ENCODE data around the gene PTPN7. TPM values are rescaled to one million over a fixed set of nuclear protein-coding genes. Genes with fewer than 3 reads are reported as not detected.
"Not testable (repeated sequence)": the region's sequence is repeated elsewhere in the genome, so short reads cannot be mapped to it uniquely, and the experiment has no call there.

Gene PTPN7
- total RNA-seq, 2 donors from 2014 or later: 2.0 to 2.9 TPM

DNA sequence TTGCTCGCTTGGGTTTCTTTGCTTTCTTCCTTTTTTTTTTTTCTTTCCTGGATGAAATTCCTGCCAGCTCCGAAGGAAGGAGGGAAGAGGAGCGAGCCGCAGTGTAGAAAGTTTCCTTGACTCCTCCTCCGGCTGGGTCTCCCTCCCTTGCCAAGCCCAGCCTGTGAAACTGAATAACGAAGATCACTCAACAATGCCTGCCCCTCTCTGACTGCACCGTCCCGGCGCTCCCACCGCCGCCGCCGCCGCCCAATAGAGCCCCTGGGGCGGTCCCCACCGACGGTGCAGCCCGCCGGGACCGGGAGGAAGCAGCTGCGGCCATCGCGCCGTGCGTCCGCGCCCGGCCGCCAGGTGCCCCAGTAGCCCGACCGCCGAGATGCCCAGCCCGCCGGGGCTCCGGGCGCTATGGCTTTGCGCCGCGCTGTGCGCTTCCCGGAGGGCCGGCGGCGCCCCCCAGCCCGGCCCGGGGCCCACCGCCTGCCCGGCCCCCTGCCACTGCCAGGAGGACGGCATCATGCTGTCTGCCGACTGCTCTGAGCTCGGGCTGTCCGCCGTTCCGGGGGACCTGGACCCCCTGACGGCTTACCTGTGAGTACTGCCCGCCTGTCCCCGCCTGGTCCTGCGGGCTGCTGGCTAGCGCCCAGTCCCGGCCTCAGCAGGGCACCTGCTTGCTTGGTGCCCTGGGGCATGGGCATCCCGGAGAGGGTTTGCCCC is 33.4 kb upstream of the PTPN7 start, which contains the start of gene LGR6:
Gene LGR6 (plus strand): TSS at position 186 of the 714 bp plus-strand sequence. CDS start 191 bp downstream, at position 377.
- H3K9ac ChIP-seq (ENCODE audit: low read depth in 2 of 2, low read length in 2 of 2): peak within 1 kb of the TSS in 1 of 2 donors; percentile 34
- H3K4me3 ChIP-seq: peak within 1 kb of the TSS; percentile 6
- TF ChIP-seq, protein P1, sequence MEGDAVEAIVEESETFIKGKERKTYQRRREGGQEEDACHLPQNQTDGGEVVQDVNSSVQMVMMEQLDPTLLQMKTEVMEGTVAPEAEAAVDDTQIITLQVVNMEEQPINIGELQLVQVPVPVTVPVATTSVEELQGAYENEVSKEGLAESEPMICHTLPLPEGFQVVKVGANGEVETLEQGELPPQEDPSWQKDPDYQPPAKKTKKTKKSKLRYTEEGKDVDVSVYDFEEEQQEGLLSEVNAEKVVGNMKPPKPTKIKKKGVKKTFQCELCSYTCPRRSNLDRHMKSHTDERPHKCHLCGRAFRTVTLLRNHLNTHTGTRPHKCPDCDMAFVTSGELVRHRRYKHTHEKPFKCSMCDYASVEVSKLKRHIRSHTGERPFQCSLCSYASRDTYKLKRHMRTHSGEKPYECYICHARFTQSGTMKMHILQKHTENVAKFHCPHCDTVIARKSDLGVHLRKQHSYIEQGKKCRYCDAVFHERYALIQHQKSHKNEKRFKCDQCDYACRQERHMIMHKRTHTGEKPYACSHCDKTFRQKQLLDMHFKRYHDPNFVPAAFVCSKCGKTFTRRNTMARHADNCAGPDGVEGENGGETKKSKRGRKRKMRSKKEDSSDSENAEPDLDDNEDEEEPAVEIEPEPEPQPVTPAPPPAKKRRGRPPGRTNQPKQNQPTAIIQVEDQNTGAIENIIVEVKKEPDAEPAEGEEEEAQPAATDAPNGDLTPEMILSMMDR (IDR thresholded peaks at IDR 0.05): no peak
- no peaks in the 10 kb centered on the region for H3K4me1 ChIP-seq
- intact Hi-C loops (cut with DNase I): no loop called here
- peaks cover 15% of the 10 kb centered on the region for H3K27me3 ChIP-seq
- DNase-seq: no peak
- no peak within 1 kb of the TSS for H3K27ac ChIP-seq
- H3K9me3 ChIP-seq: no peaks in the 10 kb centered on the region
- H3K36me3 ChIP-seq: no peaks in the 10 kb centered on the region

DNA sequence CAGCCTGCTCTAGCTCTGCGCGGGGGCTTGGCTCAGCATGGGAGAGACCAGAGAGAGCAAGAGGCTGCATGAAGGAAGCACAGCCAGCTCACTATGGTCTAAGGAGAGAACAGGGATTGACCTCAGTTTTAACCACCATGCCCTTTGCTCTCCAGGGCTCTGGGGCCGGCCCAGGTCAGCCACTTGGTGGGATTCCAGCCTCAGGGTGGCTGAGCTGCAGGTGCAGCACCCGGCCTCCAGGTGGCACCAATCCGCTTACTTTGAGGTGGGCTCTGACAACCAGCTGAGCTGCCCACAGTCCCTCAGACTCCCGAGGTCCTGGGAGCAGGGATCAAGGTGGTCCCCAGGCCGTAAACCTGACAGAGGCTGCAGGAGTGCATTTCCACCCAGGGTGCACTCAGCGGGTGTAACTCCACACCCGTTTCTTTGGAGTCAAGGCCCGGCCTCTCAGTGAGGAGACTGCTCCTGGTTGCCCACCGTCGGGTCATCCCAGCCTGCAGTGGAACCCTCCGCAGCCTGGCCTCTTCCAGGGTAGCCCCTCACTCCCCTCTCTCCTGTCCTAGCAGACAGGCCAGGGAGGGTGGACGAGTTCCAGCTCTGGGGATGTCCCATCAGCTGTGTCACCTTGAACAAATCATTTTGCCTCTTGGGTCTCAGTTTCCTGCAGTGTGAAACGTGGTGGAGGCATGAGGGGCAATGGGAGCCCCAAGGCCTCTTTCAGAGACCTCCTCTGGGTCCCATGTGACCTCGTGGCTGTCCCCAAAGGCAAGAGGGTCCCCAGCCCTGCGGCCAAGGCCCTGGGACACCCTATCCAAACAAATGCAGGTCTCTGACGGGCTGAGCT is 32.6 kb upstream of the PTPN7 start:
- TF ChIP-seq, protein P1 (IDR thresholded peaks at IDR 0.05): peak; percentile 85
- peak; percentile 56 for DNase-seq
- peaks cover 15% of the 10 kb centered on the region for H3K27me3 ChIP-seq
- H3K4me1 ChIP-seq: no peaks in the 10 kb centered on the region
- H3K9me3 ChIP-seq: no peaks in the 10 kb centered on the region
- no peaks in the 10 kb centered on the region for H3K36me3 ChIP-seq
- H3K27ac ChIP-seq: no peak overlapping the region
- H3K9ac ChIP-seq (ENCODE audit: low read depth in 2 of 2, low read length in 2 of 2): peak overlapping the region in 1 of 2 donors; percentile 34
- intact Hi-C loops (cut with DNase I): no loop called here
- no peak overlapping the region for H3K4me3 ChIP-seq

DNA sequence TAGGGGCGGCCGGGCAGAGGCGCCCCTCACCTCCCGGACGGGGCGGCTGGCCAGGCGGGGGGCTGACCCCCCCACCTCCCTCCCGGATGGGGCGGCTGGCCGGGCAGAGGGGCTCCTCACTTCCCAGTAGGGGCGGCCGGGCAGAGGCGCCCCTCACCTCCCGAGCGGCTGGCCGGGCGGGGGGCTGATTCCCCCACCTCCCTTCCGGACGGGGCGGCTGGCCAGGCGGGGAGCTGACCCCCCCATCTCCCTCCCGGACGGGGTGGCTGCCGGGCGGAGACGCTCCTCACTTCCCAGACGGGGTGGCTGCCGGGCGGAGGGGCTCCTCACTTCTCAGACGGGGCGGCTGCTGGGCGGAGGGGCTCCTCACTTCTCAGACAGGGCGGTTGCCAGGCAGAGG is 31.0 kb upstream of the PTPN7 start:
- H3K4me3 ChIP-seq; H3K36me3 ChIP-seq; H3K9ac ChIP-seq (ENCODE audit: low read depth in 2 of 2, low read length in 2 of 2); intact Hi-C loops (cut with DNase I); H3K4me1 ChIP-seq; H3K9me3 ChIP-seq; H3K27ac ChIP-seq; DNase-seq: not testable (repeated sequence)
- peaks cover 15% of the 10 kb centered on the region for H3K27me3 ChIP-seq

DNA sequence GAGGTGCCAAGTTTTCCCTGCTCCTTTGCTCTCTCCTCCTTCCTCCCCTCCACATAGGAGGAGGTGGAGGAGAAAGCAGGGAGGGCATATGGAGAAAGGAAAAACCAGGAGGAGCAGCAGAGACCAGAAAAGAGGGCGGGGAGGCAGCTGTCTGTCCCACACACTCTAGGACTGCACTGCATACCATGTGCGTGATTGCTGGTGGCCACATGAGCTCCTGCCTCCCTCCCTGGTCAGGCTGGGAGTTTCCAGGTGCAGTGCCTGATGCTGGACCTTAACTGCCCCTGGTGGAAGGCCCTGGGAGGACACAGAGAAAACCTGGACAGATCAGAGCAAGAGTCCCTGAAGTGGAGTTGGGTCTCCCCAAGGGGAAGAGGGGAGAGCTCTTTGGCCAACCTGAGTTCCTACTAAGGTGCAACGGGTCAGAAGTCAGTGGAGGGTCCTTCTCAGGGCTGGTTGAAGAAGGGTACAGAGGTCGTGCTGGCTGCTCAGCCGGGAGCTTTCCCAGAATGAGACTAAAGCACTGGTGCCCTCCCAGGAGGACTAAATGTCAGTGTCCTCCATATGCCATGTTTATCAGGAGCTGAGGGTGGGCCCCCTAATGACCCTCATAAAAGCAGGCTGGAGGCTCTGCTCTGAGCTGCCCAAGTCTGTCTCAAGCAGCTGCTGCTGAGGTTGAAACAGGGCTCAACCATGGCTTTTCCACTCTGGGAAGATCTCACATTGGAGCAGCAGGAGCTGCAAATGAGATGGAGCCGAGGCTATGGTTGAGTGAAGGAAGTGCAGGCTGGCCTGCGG is 29.7 kb upstream of the PTPN7 start:
- Histone ChIP-seq H3K9me3 (no peaks in the 10 kb centered on the region), H3K36me3 (no peaks in the 10 kb centered on the region), H3K27ac (no peak overlapping the region), H3K4me3 (no peak overlapping the region), H3K9ac (ENCODE audit: low read depth in 2 of 2, low read length in 2 of 2) (no peak overlapping the region), H3K4me1 (no peaks in the 10 kb centered on the region), H3K27me3 (peaks cover 15% of the 10 kb centered on the region)
- intact Hi-C loops (cut with DNase I): loop anchor here (2.0 to 5.0 kb wide), 2 partner anchors 125 to 527 kb away; no protein-coding TSS in a partner anchor
- no peak for DNase-seq
- TF ChIP-seq, protein P1 (IDR thresholded peaks at IDR 0.05): no peak

DNA sequence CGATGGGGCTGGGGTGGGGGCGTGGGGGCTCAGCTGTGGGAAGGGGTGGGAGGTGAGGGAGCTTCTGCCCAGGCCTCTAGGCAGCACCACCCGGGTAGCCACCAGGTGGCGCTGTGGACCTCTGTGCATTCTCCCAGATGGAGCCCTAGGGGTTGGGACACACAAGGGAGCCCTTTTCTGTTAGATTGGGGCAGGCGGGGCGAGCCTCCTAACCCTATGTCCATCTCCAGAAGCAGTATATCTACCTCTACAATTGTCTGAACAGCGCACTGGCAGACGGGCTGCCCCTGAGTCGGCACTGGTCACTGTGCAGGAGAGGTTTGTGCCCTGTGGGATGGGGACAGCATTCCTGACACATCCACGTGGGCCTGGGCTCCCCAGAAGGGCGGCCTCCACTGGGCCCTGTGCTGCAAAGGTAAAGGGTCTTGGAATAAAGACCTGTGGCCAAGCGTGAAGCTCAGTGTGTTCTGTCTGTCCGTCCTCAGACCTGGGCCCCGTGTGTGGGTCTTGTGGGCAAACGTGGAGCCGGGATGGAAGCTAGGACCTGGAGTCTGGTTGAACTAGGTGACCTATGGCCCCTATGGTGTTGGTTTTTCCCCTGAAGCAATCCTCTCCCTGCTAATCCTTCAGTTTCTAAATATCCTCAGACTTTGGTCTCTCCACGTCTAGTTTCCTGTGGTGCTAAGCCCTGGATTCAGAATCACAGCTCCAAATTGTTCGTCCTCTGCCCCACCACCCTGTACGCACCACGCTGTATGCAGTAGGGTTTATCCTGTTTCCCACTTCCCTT is 28.8 kb upstream of the PTPN7 start:
- H3K27ac ChIP-seq: no peak overlapping the region
- no peaks in the 10 kb centered on the region for H3K36me3 ChIP-seq
- H3K4me1 ChIP-seq: no peaks in the 10 kb centered on the region
- H3K4me3 ChIP-seq: no peak overlapping the region
- H3K9me3 ChIP-seq: no peaks in the 10 kb centered on the region
- intact Hi-C loops (cut with DNase I): loop anchor here (2.0 to 5.0 kb wide), 2 partner anchors 126 to 528 kb away; no protein-coding TSS in a partner anchor
- H3K27me3 ChIP-seq: peaks cover 14% of the 10 kb centered on the region
- TF ChIP-seq, protein P1 (IDR thresholded peaks at IDR 0.05): peak; percentile 83
- no peak overlapping the region for H3K9ac ChIP-seq (ENCODE audit: low read depth in 2 of 2, low read length in 2 of 2)
- DNase-seq: peak; percentile 83
